Mucosa of rectum (tissue), 2 donors: Measurements from ENCODE around the gene YY1.

ENCODE experiments used
- H3K27ac ChIP-seq, 2 donors: one replicate each; pipeline ENCODE4 v1.7.0; 2013; ENCODE audit warnings: inconsistent platforms in 2 of 2, low read depth in 2 of 2, low read length in 2 of 2
- H3K27me3 ChIP-seq, 2 donors: one replicate each; pipeline ENCODE4 v1.7.0; 2013; ENCODE audit warnings: low read length in 2 of 2; ENCODE audit not compliant: control insufficient read depth in 2 of 2, insufficient read depth in 2 of 2
- H3K36me3 ChIP-seq, 2 donors: one replicate each; pipeline ENCODE4 v1.7.0; 2013; ENCODE audit warnings: low read length in 2 of 2; ENCODE audit not compliant: control insufficient read depth in 2 of 2, insufficient read depth in 2 of 2
- H3K4me1 ChIP-seq, 2 donors: one replicate each; pipeline ENCODE4 v1.7.0; 2013; ENCODE audit warnings: low read length in 2 of 2, mild to moderate bottlenecking in 1 of 2; ENCODE audit not compliant: control insufficient read depth in 2 of 2, insufficient read depth in 2 of 2
- H3K4me3 ChIP-seq, 2 donors: one replicate each; pipeline ENCODE4 v1.7.0; 2013; ENCODE audit warnings: low read length in 2 of 2
- H3K9ac ChIP-seq, 2 donors: one replicate each; pipeline ENCODE4 v1.7.0; 2013; ENCODE audit warnings: low read length in 2 of 2, low read depth in 1 of 2, mild to moderate bottlenecking in 1 of 2
- H3K9me3 ChIP-seq, 2 donors: one replicate each; pipeline ENCODE4 v1.7.0; 2013; ENCODE audit warnings: low read length in 2 of 2; ENCODE audit not compliant: control insufficient read depth in 2 of 2
- donor health status: healthy.
- donor health status: Normal muscosa, but diverticular disease.

YY1 gene

GRCh38 chr14:100289916-100290606, 51.1 kb downstream of the YY1 start:
- H3K36me3 ChIP-seq: no peaks in the 10 kb centered on the region
- no peak overlapping the region for H3K27ac ChIP-seq
- no peaks in the 10 kb centered on the region for H3K9me3 ChIP-seq
- no peak overlapping the region for H3K4me3 ChIP-seq
- H3K9ac ChIP-seq: no peak overlapping the region
- no peaks in the 10 kb centered on the region for H3K27me3 ChIP-seq
- H3K4me1 ChIP-seq: peaks cover 3 to 5% of the 10 kb centered on the region in 2 donors

- Histone ChIP-seq H3K36me3 (no peaks in the 10 kb centered on the region), H3K9me3 (no peaks in the 10 kb centered on the region), H3K4me3 (no peak overlapping the region), H3K4me1 (peaks cover 3 to 4% of the 10 kb centered on the region in 2 donors), H3K27ac (no peak overlapping the region), H3K27me3 (no peaks in the 10 kb centered on the region), H3K9ac (no peak overlapping the region)
Observed at GRCh38 chr14:100290607-100291304, 51.8 kb downstream of the YY1 start.

GRCh38 chr14:100291305-100292075, 52.5 kb downstream of the YY1 start:
- Histone ChIP-seq H3K4me1 (no peaks in the 10 kb centered on the region), H3K9me3 (no peaks in the 10 kb centered on the region), H3K27ac (no peak overlapping the region), H3K4me3 (no peak overlapping the region), H3K36me3 (no peaks in the 10 kb centered on the region), H3K9ac (no peak overlapping the region), H3K27me3 (no peaks in the 10 kb centered on the region)

GRCh38 chr14:100292301-100292775, 53.4 kb downstream of the YY1 start:
- no peak overlapping the region for H3K9ac ChIP-seq
- no peaks in the 10 kb centered on the region for H3K36me3 ChIP-seq
- H3K4me3 ChIP-seq: no peak overlapping the region
- H3K27me3 ChIP-seq: no peaks in the 10 kb centered on the region
- H3K27ac ChIP-seq: no peak overlapping the region
- no peaks in the 10 kb centered on the region for H3K9me3 ChIP-seq
- no peaks in the 10 kb centered on the region for H3K4me1 ChIP-seq

- H3K36me3 ChIP-seq: no peaks in the 10 kb centered on the region
- no peaks in the 10 kb centered on the region for H3K27me3 ChIP-seq
- H3K27ac ChIP-seq: no peak overlapping the region
- no peaks in the 10 kb centered on the region for H3K9me3 ChIP-seq
- H3K4me1 ChIP-seq: peaks cover 3 to 5% of the 10 kb centered on the region in 2 donors
- H3K9ac ChIP-seq: no peak overlapping the region
- H3K4me3 ChIP-seq: no peak overlapping the region
Observed at GRCh38 chr14:100292776-100293461, 54.0 kb downstream of the YY1 start.

GRCh38 chr14:100293497-100294212, 54.7 kb downstream of the YY1 start:
- H3K27me3 ChIP-seq: no peaks in the 10 kb centered on the region
- no peaks in the 10 kb centered on the region for H3K9me3 ChIP-seq
- H3K36me3 ChIP-seq: no peaks in the 10 kb centered on the region
- no peak overlapping the region for H3K4me3 ChIP-seq
- H3K4me1 ChIP-seq: peaks cover 6% of the 10 kb centered on the region in 2 donors
- no peak overlapping the region for H3K9ac ChIP-seq
- no peak overlapping the region for H3K27ac ChIP-seq

GRCh38 chr14:100294213-100294962, 55.4 kb downstream of the YY1 start:
- Histone ChIP-seq H3K4me1 (peaks cover 6% of the 10 kb centered on the region in 2 donors), H3K27me3 (no peaks in the 10 kb centered on the region), H3K4me3 (no peak overlapping the region), H3K9ac (no peak overlapping the region), H3K36me3 (no peaks in the 10 kb centered on the region), H3K9me3 (no peaks in the 10 kb centered on the region), H3K27ac (no peak overlapping the region)

GRCh38 chr14:100294963-100295330, 56.0 kb downstream of the YY1 start:
- no peak overlapping the region for H3K4me3 ChIP-seq
- no peak overlapping the region for H3K27ac ChIP-seq
- no peaks in the 10 kb centered on the region for H3K9me3 ChIP-seq
- H3K27me3 ChIP-seq: no peaks in the 10 kb centered on the region
- no peak overlapping the region for H3K9ac ChIP-seq
- no peaks in the 10 kb centered on the region for H3K36me3 ChIP-seq
- peaks cover 6% of the 10 kb centered on the region in 2 donors for H3K4me1 ChIP-seq
